ENCODE data around the gene LINC00237. TPM values are rescaled to one million over a fixed set of nuclear protein-coding genes. Genes with fewer than 3 reads are reported as not detected.

LINC00237 gene
- total RNA-seq, 3 donors from 2014 or later (not counting 1 experiment from before 2014, with no cell fraction given), result not detected

DNA sequence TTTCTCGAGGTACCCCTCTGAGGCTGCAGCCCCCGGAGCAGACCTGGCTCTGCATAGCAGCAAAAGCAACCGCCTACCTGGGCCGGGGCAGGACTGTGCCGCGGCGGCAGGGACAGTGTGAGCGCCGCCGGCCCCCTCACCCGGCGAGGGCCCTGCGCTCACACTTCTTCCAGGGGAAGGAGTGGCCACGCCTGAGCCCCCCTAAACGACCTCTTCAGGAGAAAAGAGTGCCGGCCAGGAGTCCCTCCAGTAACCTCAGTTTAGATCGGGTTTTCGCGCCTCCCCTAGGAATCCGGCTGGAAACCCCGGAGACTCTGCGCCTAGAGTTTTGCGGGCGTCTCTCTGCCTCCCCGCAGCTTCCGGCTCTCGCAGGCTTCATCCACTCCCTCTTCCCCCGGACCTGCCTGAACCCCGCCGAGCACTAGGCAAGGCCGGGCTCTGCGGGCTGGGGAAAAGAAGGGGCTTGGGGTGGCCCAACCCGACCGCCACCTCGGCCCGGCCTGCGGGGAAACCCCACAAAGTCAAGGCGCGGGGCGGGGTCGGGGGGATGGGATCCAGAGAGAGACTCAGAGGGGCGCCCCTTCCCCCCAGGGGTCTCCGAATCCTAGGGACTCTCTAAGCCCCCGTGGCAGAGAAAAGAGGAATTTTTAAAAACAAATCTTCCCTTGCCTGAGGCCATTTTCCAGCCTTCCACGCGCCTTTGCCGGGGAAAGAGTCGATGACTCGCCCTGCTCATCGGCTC lies 558 bp downstream of the LINC00237 start:
- DNase-seq, result peak in 1 of 2 donors; percentile 44
- intact Hi-C loops (cut with micrococcal nuclease), result loop anchor here (10.0 kb wide), 1 partner anchor 199 kb away; the partner anchor contains the start of gene XRN2
- peaks cover 7% of the 10 kb centered on the region for H3K9me3 ChIP-seq (ENCODE audit: control insufficient read depth, insufficient read depth, low read length)
- no peaks in the 10 kb centered on the region for H3K36me3 ChIP-seq (ENCODE audit: control insufficient read depth, insufficient read depth, low read length)
- peaks cover 86% of the 10 kb centered on the region for H3K27me3 ChIP-seq (ENCODE audit: control insufficient read depth, insufficient read depth, low read length)
- no peak overlapping the region for H3K27ac Mint-ChIP-seq
- H3K27me3 Mint-ChIP-seq (ENCODE audit: low read depth in 2 of 2), result peaks cover 54 to 62% of the 10 kb centered on the region in 2 donors
- peaks cover 47% of the 10 kb centered on the region for H3K4me1 ChIP-seq (ENCODE audit: control insufficient read depth, insufficient read depth, low read length)
- ATAC-seq, result no peak
- H3K4me3 Mint-ChIP-seq, result no peak overlapping the region
- H3K9me3 Mint-ChIP-seq, result no peaks in the 10 kb centered on the region
- H3K36me3 Mint-ChIP-seq, result no peaks in the 10 kb centered on the region
- peaks cover 19 to 22% of the 10 kb centered on the region in 2 donors for H3K4me1 Mint-ChIP-seq
- no peak overlapping the region for H3K4me3 ChIP-seq (ENCODE audit: low read length)
- no peak overlapping the region for H3K27ac ChIP-seq (ENCODE audit: low read length)
- 5% methylated on average over 50 of the region's 50 CpGs for WGBS (ENCODE audit: insufficient coverage)
- TF ChIP-seq CTCF (IDR thresholded peaks at IDR 0.05), result no peak

DNA sequence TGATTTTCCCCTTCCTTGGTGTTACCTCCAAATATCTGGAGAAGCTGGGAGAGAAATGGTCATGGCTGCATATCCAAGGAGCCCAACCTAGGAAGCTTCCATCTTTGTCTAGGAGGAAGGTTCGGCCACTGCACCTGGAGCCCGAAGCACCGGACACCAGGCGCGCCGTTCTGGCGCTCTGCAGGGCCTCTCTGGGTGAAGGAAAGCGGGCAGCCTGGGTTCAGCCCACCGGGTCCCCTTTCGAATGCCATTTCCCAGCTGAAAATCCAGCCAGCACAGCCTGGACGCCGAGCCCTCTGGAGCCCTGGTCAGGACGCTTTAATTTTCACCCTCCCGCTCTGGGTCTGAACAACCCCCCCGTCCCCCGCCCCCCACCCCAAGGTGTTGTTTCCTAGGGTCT lies 1.2 kb downstream of the LINC00237 start:
- no peaks in the 10 kb centered on the region for H3K9me3 Mint-ChIP-seq
- Histone ChIP-seq H3K4me1 (ENCODE audit: control insufficient read depth, insufficient read depth, low read length) (peaks cover 50% of the 10 kb centered on the region), H3K36me3 (ENCODE audit: control insufficient read depth, insufficient read depth, low read length) (no peaks in the 10 kb centered on the region), H3K27ac (ENCODE audit: low read length) (no peak overlapping the region), H3K9me3 (ENCODE audit: control insufficient read depth, insufficient read depth, low read length) (peaks cover 7% of the 10 kb centered on the region), H3K27me3 (ENCODE audit: control insufficient read depth, insufficient read depth, low read length) (peaks cover 89% of the 10 kb centered on the region), H3K4me3 (ENCODE audit: low read length) (no peak overlapping the region)
- WGBS (ENCODE audit: insufficient coverage), result 9% methylated on average over 16 of the region's 16 CpGs
- DNase-seq (no peak), ATAC-seq (no peak)
- TF ChIP-seq CTCF (IDR thresholded peaks at IDR 0.05), result no peak
- H3K36me3 Mint-ChIP-seq, result no peaks in the 10 kb centered on the region
- peaks cover 24 to 28% of the 10 kb centered on the region in 2 donors for H3K4me1 Mint-ChIP-seq
- no peak overlapping the region for H3K4me3 Mint-ChIP-seq
- intact Hi-C loops (cut with micrococcal nuclease), result loop anchor here (10.0 kb wide), 1 partner anchor 200 kb away; the partner anchor contains the start of gene XRN2
- H3K27ac Mint-ChIP-seq, result no peak overlapping the region
- peaks cover 52 to 59% of the 10 kb centered on the region in 2 donors for H3K27me3 Mint-ChIP-seq (ENCODE audit: low read depth in 2 of 2)

GRCh38 chr20:21104466-21104761 lies 1.7 kb downstream of the LINC00237 start:
- intact Hi-C loops (cut with micrococcal nuclease), result loop anchor here (10.0 kb wide), 1 partner anchor 200 kb away; the partner anchor contains the start of gene XRN2
- Mint-ChIP-seq H3K27me3 (ENCODE audit: low read depth in 2 of 2) (peaks cover 49 to 54% of the 10 kb centered on the region in 2 donors), H3K9me3 (no peaks in the 10 kb centered on the region), H3K4me1 (peaks cover 24 to 28% of the 10 kb centered on the region in 2 donors), H3K36me3 (no peaks in the 10 kb centered on the region), H3K4me3 (no peak overlapping the region), H3K27ac (no peak overlapping the region)
- no peak overlapping the region for H3K4me3 ChIP-seq (ENCODE audit: low read length)
- peaks cover 88% of the 10 kb centered on the region for H3K27me3 ChIP-seq (ENCODE audit: control insufficient read depth, insufficient read depth, low read length)
- 17% methylated on average over 5 of the region's 5 CpGs for WGBS (ENCODE audit: insufficient coverage)
- H3K27ac ChIP-seq (ENCODE audit: low read length), result no peak overlapping the region
- no peak for DNase-seq
- no peak for ATAC-seq
- peaks cover 7% of the 10 kb centered on the region for H3K9me3 ChIP-seq (ENCODE audit: control insufficient read depth, insufficient read depth, low read length)
- TF ChIP-seq CTCF (IDR thresholded peaks at IDR 0.05), result no peak
- no peaks in the 10 kb centered on the region for H3K36me3 ChIP-seq (ENCODE audit: control insufficient read depth, insufficient read depth, low read length)
- H3K4me1 ChIP-seq (ENCODE audit: control insufficient read depth, insufficient read depth, low read length), result peaks cover 55% of the 10 kb centered on the region
